ENCODE measurements around the gene FAM78B.

DNA sequence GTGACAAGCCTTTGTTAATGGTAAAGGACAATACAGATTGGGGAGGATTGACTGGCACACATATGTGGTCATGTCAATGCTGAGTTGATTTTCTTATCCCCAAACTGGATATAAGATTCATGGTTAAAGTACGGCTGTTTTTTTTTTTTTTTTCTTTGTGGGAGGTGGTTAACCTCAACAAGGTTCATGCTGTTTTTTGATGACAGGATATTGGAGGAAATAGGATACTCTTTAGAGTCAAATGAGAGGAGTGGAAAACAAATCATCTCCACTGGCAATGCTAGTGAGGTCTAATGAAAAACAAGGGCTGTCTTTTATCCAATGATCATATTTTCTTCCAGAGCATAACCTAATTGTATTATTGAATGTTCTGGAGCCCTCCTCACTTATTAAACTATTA is 140.2 kb downstream of the FAM78B start:
- TF ChIP-seq, protein P1, sequence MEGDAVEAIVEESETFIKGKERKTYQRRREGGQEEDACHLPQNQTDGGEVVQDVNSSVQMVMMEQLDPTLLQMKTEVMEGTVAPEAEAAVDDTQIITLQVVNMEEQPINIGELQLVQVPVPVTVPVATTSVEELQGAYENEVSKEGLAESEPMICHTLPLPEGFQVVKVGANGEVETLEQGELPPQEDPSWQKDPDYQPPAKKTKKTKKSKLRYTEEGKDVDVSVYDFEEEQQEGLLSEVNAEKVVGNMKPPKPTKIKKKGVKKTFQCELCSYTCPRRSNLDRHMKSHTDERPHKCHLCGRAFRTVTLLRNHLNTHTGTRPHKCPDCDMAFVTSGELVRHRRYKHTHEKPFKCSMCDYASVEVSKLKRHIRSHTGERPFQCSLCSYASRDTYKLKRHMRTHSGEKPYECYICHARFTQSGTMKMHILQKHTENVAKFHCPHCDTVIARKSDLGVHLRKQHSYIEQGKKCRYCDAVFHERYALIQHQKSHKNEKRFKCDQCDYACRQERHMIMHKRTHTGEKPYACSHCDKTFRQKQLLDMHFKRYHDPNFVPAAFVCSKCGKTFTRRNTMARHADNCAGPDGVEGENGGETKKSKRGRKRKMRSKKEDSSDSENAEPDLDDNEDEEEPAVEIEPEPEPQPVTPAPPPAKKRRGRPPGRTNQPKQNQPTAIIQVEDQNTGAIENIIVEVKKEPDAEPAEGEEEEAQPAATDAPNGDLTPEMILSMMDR (IDR thresholded peaks at IDR 0.05): no peak
- no peak for TF ChIP-seq POLR2A (IDR thresholded peaks at IDR 0.05)
